Neural cell (in vitro differentiated cells): Measurements from ENCODE around the gene ADIG.

ENCODE experiments used
- CTCF ChIP-seq: fragments of 450-650 bp; IDR thresholded peaks from 2 replicates; pipeline ENCODE4 v1.5.1; 2014; ENCODE audit warnings: antibody characterized with exemption, mild to moderate bottlenecking, moderate library complexity; ENCODE audit not compliant: poor library complexity, severe bottlenecking
- EP300 ChIP-seq: fragments of 450-650 bp; conservative IDR thresholded peaks from 2 replicates; pipeline ENCODE4 v1.6.1; 2014; ENCODE audit warnings: antibody characterized with exemption, mild to moderate bottlenecking, moderate library complexity; ENCODE audit not compliant: poor library complexity, severe bottlenecking
- EZH2 ChIP-seq: fragments of 200-600, 300-800 bp; shearing (Covaris generic), sonication (generic); IDR thresholded peaks from 2 replicates; pipeline ENCODE4 v1.6.1; 2014; ENCODE audit warnings: antibody characterized with exemption, low read length, borderline replicate concordance, mild to moderate bottlenecking; ENCODE audit not compliant: insufficient read depth, poor library complexity, severe bottlenecking
- POLR2AphosphoS5 ChIP-seq: IDR thresholded peaks from 2 replicates; pipeline ENCODE4 v1.6.1; 2012

DNA sequence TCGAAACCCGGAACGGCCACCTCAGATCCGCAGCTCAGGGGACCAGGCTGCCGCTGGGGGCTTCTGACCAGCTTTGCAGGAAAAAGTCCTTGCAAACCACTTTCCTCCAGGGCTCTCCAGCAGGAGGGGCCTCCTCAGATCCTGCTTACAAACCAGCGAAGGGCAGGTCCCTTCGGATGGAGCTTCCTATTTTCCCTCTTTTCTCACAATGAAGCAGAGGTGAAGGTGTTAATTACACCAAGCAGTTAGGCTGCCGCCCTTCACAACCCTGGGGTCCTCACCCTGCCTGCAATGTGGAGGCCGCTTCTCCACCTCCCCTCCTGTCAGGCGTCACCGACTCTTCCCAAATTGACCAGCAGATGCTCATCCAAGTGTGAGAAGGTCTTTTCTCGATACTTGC lies 26.4 kb downstream of the ADIG start:
- no peak for TF ChIP-seq CTCF
- TF ChIP-seq POLR2AphosphoS5 = no peak
- TF ChIP-seq EP300 = no peak
- no peak for TF ChIP-seq EZH2
